Spleen (tissue), 7 donors: ENCODE measurements around the gene MELTF.

Source experiments
- CTCF ChIP-seq, 11 experiments: fragments of 200-600 bp in 7 of 11; fragments of 450-650 bp in 4 of 11; sonication (generic) in 4 of 11; IDR thresholded peaks in 8 of 11; conservative IDR thresholded peaks in 3 of 11; 1 replicate in 7 of 11; 2 replicates in 4 of 11; pipeline versions ENCODE4 v1.4.0 to v1.8.0; 2016 to 2021; ENCODE audit warnings: antibody characterized with exemption in 11 of 11, inconsistent platforms in 4 of 11, mild to moderate bottlenecking in 1 of 11
- POLR2AphosphoS5 ChIP-seq, 3 donors: sonication (generic); formaldehyde crosslinking; IDR thresholded peaks; one replicate each; pipeline ENCODE4 v1.5.1; 2017; ENCODE audit warnings: antibody characterized with exemption in 3 of 3
- donor health status: DM: no; HTN: no; CAD: no; lungs with moderate emphysema.
- donor health status: DM: no; HTN: no; CAD: no.
- donor health status: DM: no; HTN: no; CAD: no.

GRCh38 chr3:196975349-196975748, 54.3 kb downstream of the MELTF start:
- TF ChIP-seq POLR2AphosphoS5 (IDR thresholded peaks at IDR 0.05) (no peak), CTCF (IDR thresholded peaks at IDR 0.05 in 8 of 11, conservative IDR thresholded peaks at IDR 0.05 in 3 of 11) (no peak)
